Cardiac muscle cell (in vitro differentiated cells and primary cell): Measurements from ENCODE around the gene GLCE. TPM values are rescaled to one million over a fixed set of nuclear protein-coding genes. Genes with fewer than 3 reads are reported as not detected.
A peak's percentile ranks its signal among the peaks of the same experiment; 100 is the strongest.

Source experiments
- DNase-seq, 2 donors: peaks; one replicate each; pipeline versions ENCODE4 v3.0.0 to v3.0.0-alpha.2; 2010 to 2017; ENCODE audit warnings: low read depth in 1 of 2, low spot score in 1 of 2
- H3K27ac ChIP-seq: fragments of 200-600 bp; sonication (generic); 2 replicates; pipeline ENCODE4 v1.5.1; 2016
- H3K27me3 ChIP-seq: fragments of 200-600 bp; sonication (generic); 2 replicates; pipeline ENCODE4 v1.6.0; 2016; ENCODE audit warnings: control low read depth
- H3K36me3 ChIP-seq: fragments of 200-600 bp; sonication (generic); 2 replicates; pipeline ENCODE4 v1.5.1; 2016; ENCODE audit warnings: control low read depth
- H3K4me1 ChIP-seq: fragments of 200-600 bp; sonication (generic); 2 replicates; pipeline ENCODE4 v1.8.1; 2017; ENCODE audit warnings: low read depth, mild to moderate bottlenecking, mixed run types
- H3K4me3 ChIP-seq: fragments of 200-600 bp; sonication (generic); 2 replicates; pipeline ENCODE4 v1.5.1; 2016; ENCODE audit warnings: mild to moderate bottlenecking
- H3K9me3 ChIP-seq: fragments of 200-600 bp; sonication (generic); 2 replicates; pipeline ENCODE4 v1.5.1; 2017; ENCODE audit warnings: low read depth, mild to moderate bottlenecking, control low read depth
- polyA plus RNA-seq: library from polyadenylated mRNA; unstranded; fragments of >200 nt; fragmentation: Nextera tagmentation; extraction: Ambion mirVana; gene quantifications from 2 replicates; pipeline ENCODE4 v1.2.1, GENCODE V29; 2016
- total RNA-seq: library from RNA; depleted of rRNA; stranded (reverse); fragments of >200 nt; gene quantifications from 2 replicates; pipeline ENCODE4 v1.2.3, GENCODE V29; 2016
- TF ChIP-seq, protein P1 (sequence below): IDR thresholded peaks from 2 replicates; pipeline ENCODE4 v1.5.1; 2012; ENCODE audit warnings: low read depth, mild to moderate bottlenecking, low read length

Gene GLCE
- total and polyA plus RNA-seq, 2 experiments from 2014 or later, result 6.1 to 9.3 TPM

DNA sequence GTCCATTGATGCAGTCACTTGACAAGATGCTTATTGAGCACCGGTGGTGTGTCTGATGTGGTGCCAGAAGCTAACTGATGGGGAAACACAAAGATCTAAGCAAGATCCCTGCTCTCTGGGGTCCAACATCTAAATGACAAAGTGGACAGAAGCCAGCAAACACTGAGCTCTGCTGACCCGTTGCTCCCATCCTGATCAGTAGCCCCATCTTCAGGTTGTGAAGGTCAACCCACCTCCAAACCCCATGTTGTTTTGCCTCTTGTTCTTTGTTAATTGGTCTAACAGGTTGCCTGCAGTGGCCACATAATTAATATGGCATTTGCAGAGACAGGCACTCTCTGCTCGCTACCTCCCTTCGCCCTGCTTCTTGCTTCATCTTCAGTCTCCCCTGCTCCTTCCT is 21.5 kb upstream of the GLCE start:
- TF ChIP-seq, protein P1, sequence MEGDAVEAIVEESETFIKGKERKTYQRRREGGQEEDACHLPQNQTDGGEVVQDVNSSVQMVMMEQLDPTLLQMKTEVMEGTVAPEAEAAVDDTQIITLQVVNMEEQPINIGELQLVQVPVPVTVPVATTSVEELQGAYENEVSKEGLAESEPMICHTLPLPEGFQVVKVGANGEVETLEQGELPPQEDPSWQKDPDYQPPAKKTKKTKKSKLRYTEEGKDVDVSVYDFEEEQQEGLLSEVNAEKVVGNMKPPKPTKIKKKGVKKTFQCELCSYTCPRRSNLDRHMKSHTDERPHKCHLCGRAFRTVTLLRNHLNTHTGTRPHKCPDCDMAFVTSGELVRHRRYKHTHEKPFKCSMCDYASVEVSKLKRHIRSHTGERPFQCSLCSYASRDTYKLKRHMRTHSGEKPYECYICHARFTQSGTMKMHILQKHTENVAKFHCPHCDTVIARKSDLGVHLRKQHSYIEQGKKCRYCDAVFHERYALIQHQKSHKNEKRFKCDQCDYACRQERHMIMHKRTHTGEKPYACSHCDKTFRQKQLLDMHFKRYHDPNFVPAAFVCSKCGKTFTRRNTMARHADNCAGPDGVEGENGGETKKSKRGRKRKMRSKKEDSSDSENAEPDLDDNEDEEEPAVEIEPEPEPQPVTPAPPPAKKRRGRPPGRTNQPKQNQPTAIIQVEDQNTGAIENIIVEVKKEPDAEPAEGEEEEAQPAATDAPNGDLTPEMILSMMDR, result no peak
- no peak for DNase-seq
- no peaks in the 10 kb centered on the region for H3K4me1 ChIP-seq

GRCh38 chr15:69140306-69140705 is 20.1 kb upstream of the GLCE start:
- Histone ChIP-seq H3K27ac (no peak overlapping the region), H3K36me3 (no peaks in the 10 kb centered on the region), H3K4me1 (no peaks in the 10 kb centered on the region), H3K9me3 (no peaks in the 10 kb centered on the region), H3K4me3 (no peak overlapping the region), H3K27me3 (no peaks in the 10 kb centered on the region)
- DNase-seq, result peak in 1 of 2 donors; percentile 46
- TF ChIP-seq, protein P1, result no peak

More for the DNA sequence above, 21.5 kb upstream of the GLCE start:
- no peaks in the 10 kb centered on the region for H3K9me3 ChIP-seq
- H3K27ac ChIP-seq, result no peak overlapping the region
- no peaks in the 10 kb centered on the region for H3K27me3 ChIP-seq
- H3K4me3 ChIP-seq, result no peak overlapping the region
- H3K36me3 ChIP-seq, result no peaks in the 10 kb centered on the region

DNA sequence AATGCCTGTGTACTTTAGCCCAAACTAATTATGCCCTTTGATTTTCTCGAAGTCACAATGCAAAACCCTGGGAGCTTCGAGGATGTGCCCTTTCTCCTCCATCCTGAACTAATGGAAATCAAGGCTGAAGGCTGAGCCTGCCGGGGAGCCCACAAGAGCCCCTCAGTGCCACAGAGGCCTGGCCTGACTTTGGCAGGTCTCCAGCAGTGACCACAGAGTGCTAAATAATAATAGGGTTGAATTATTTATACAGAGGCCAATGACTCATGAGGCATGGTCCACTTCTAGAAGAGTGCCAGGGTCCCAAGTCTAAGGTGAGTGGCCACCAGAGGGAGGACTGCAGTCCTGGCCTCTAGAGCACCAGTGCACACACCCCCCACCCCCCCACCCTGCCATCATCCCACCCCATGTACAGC is 19.1 kb upstream of the GLCE start:
- Histone ChIP-seq H3K4me1 (no peaks in the 10 kb centered on the region), H3K4me3 (no peak overlapping the region), H3K27me3 (no peaks in the 10 kb centered on the region), H3K9me3 (no peaks in the 10 kb centered on the region), H3K27ac (no peak overlapping the region), H3K36me3 (no peaks in the 10 kb centered on the region)
- DNase-seq, result no peak
- TF ChIP-seq, protein P1, result no peak

DNA sequence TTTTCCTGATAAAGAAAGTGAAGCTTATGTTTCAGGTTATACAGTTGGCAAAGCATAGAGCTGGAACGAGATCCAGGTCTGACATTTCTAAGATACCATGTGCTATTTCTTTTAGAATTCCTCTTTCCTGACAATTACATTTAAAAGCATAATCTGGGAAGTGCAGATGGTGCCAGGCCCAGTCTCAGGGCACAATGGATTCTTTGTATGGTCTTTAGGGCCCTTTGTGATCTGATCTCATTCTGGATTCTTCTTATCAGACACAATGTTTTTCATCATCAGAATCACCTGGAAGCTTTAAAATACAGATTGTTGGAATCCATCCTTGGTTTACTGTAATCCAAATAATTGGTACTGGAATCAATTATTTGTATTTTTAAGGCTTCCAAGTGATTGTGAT is 18.6 kb upstream of the GLCE start:
- Histone ChIP-seq H3K27me3 (no peaks in the 10 kb centered on the region), H3K9me3 (no peaks in the 10 kb centered on the region), H3K27ac (no peak overlapping the region), H3K4me3 (no peak overlapping the region), H3K36me3 (no peaks in the 10 kb centered on the region), H3K4me1 (no peaks in the 10 kb centered on the region)
- DNase-seq, result no peak
- TF ChIP-seq, protein P1, result no peak

- no peaks in the 10 kb centered on the region for H3K27me3 ChIP-seq
- no peak for DNase-seq
- H3K27ac ChIP-seq, result no peak overlapping the region
- no peaks in the 10 kb centered on the region for H3K9me3 ChIP-seq
- TF ChIP-seq, protein P1, result no peak
- H3K4me1 ChIP-seq, result no peaks in the 10 kb centered on the region
- no peaks in the 10 kb centered on the region for H3K36me3 ChIP-seq
- no peak overlapping the region for H3K4me3 ChIP-seq
Measured at GRCh38 chr15:69143756-69144436, 16.5 kb upstream of the GLCE start.

GRCh38 chr15:69144530-69144929 is 15.9 kb upstream of the GLCE start:
- H3K27me3 ChIP-seq, result no peaks in the 10 kb centered on the region
- H3K9me3 ChIP-seq, result no peaks in the 10 kb centered on the region
- H3K27ac ChIP-seq, result no peak overlapping the region
- H3K4me1 ChIP-seq, result no peaks in the 10 kb centered on the region
- TF ChIP-seq, protein P1, result no peak
- DNase-seq, result no peak
- no peak overlapping the region for H3K4me3 ChIP-seq
- no peaks in the 10 kb centered on the region for H3K36me3 ChIP-seq
